ENCODE data around the gene CHCHD10. TPM values are rescaled to one million over a fixed set of nuclear protein-coding genes. Genes with fewer than 3 reads are reported as not detected.
"Not testable (repeated sequence)": the region's sequence is repeated elsewhere in the genome, so short reads cannot be mapped to it uniquely, and the experiment has no call there.

CHCHD10 gene
- total RNA-seq, 1 experiment from 2014 or later, result 53.4 TPM

- DNase-seq (ENCODE audit: low spot score), result no peak
These were observed 17.4 kb downstream of the CHCHD10 start for GRCh38 chr22:23750367-23750713.

DNA sequence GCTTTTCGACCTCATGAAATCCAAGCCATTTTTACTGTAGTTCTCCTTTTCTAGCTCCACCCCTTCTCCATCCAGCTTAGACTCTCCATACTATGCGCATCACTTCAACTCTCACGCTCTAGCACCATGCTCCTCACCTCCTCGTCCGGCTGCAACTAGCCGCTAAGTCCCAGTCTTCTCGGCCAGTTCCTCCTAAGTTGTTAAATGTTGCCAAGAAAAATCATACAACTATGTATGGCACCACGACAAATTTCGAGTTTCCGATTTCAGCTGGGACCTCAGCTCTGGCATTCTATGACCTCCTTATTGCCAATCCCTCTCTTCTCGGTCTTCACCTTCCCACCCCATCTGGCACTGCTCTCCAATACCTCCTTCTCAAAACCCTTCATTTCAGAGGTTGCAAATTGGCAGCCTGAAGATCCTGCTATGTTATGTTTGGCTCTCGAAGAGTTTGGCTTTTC, 17.9 kb downstream of the CHCHD10 start:
- no peak for DNase-seq (ENCODE audit: low spot score)

GRCh38 chr22:23745791-23746190, 22.0 kb downstream of the CHCHD10 start:
- no peak for DNase-seq (ENCODE audit: low spot score)

DNA sequence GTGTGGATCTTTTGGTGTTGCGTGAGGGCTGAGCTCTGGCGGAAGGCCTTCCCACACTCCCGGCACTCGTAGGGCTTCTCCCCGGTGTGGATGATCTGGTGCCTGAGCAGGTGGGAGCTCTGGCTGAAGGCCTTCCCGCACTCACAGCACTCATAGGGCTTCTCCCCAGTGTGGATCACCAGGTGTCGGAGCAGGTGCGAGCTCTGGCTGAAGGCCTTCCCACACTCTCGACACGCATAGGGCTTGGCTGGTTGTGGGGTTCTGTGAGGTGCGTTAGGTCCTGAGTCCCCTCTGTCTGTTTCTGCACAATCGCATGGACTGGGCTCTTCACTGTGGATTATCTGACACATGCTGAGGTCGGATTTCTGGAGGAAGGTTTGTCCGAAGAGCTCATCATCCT, 23.3 kb downstream of the CHCHD10 start:
- no peak for DNase-seq (ENCODE audit: low spot score)

GRCh38 chr22:23744001-23744400, 23.8 kb downstream of the CHCHD10 start:
- no peak for DNase-seq (ENCODE audit: low spot score)

GRCh38 chr22:23743303-23743705, 24.5 kb downstream of the CHCHD10 start:
- no peak for DNase-seq (ENCODE audit: low spot score)

DNA sequence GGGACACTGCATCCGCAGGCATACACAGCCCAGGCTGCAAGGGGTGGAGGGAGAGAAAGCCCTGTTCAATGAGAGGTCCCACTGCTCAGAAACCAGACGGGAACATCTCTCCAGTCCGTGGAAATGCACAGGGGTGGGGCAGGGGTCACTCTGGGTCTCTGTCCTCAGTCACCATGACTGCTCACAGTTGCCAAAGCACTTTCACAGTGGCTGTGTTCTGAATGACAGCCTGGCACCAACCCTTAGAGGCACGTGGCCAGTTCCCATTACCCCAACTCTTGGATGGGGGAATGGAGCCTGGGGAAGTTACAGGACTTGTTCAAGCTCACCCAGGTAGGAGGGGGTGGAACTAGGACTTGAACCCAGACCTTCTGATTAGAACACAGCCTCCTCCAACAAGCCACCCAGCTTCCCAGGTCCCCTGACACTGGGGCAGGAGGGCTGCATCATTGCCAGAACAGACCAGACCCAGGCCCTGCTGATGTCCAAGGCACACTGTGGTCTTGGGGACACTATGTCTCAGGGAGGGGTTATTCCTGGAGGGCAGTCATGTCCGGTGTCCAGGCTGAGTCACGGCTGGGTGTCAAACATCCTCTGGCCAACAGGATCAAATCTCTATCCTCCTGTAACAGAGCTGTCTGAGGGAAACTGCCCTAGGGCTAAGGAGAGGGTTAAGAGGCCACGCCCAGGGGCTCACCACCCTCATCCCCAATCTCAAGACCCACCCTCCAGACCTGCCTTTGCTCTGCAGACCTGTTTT, 25.1 kb downstream of the CHCHD10 start:
- no peak for DNase-seq (ENCODE audit: low spot score)

DNA sequence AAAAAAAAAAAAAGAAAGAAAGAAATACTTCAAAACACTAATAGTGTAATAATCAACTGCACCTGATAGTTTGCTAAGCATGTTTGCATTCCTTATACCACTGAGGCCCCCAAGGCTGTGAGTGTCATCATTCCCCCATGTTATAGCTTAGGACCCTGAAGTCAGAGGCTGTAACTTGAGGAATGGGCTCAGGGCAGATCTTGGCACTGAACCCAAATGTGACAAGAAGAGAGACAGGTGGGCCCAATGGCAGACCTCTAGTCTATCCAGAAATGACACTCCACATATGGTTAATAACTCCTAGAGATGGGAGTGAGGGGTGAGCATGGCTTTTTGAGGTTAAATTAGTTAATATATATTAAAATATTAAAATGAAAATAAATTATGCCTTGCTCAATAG, 30.1 kb downstream of the CHCHD10 start:
- DNase-seq (ENCODE audit: low spot score), result no peak

DNA sequence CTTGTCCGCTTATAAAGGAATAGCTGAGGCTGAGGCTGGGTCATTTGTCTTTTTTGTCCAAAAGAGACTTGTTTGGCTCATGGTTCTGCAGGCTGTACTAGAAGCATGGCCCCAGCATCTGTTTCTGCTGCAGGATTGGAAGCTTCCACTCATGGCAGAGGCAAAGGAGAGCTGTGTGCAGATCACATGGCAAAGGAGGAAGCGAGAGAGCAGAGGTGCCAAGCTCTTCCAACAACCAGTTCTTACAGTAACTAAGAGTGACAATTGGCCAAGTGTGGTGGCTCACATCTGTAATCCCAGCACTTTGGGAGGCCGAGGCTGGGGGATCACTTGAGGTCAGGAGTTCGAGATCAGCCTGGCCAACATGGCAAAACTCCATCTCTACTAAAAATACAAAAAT, 39.7 kb downstream of the CHCHD10 start:
- DNase-seq (ENCODE audit: low spot score), result not testable (repeated sequence)

GRCh38 chr22:23722724-23723123, 45.0 kb downstream of the CHCHD10 start:
- no peak for DNase-seq (ENCODE audit: low spot score)

DNA sequence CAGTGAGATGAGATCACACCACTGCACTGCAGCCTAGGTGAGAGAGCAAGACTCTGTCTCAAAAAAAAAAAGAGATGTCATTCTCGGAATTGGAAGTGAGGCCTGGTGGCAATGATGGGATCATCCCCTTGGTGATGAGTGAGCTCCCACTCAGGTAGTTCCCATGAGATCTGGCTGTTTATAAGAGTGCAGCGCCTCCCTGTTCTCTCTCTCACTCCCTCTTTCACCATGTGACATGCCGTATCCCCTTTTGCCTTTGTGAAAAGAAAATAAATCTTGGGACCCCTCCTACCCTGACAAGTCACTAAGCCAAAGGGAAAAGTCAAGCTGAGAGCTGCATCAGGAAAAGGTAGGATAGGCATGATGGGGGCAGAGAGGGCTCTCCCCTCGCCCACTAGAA, 45.6 kb downstream of the CHCHD10 start:
- no peak for DNase-seq (ENCODE audit: low spot score)

- DNase-seq (ENCODE audit: low spot score), result no peak
These were observed 46.9 kb downstream of the CHCHD10 start for GRCh38 chr22:23720855-23721254.

DNA sequence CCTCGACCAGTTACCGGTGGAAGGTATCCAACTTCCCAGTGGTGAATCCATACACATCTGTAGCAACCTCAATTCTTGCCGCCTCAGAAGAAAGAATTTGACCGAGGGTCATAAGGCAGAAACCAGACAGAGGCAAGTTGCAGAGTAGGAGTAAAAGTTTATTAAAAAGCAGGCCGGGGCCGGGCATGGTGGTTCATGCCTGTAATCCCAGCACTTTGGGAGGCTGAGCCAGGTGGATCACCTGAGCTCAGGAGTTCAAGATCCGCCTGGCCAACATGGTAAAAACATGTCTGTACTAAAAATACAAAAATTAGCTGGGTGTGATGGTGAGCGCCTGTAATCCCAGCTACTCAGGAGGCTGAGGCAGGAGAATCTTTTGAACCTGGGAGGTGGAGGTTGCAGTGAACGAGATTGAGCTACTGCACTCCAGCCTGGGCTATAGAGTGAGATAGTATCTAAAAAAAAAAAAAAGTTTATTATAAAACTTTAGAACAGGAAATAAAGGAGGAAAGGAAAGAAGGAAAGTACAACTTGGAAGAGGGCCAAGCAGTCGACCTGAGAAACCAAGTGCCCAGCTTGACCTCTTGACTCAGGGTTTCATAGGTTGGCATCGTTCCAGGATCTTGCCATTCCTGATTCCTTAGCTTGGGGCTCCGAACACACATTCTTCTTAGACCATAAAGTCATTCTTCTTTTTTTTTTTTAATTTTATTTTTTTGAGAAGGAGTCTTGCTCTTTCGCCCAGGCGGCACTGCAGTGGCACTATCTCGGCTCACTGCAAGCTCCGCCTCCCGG, 49.2 kb downstream of the CHCHD10 start:
- DNase-seq (ENCODE audit: low spot score), result peak; percentile 51

- DNase-seq (ENCODE audit: low spot score), result peak; percentile 63
These were observed 50.7 kb downstream of the CHCHD10 start for GRCh38 chr22:23716811-23717801.

Other genes with a start within 250 kb of the CHCHD10 start
- gene IGLL1, start 187.7 kb downstream of the CHCHD10 start, total RNA-seq (2014; rRNA removed; shearing (Covaris generic)), result not detected in 2 replicates
- gene DRICH1, start 135.7 kb downstream of the CHCHD10 start, total RNA-seq (2014; rRNA removed; shearing (Covaris generic)), result not detected in 2 replicates
- not detected in 2 replicates for gene RGL4, start 77.0 kb downstream of the CHCHD10 start, total RNA-seq (2014; rRNA removed; shearing (Covaris generic))
- 1.4 and 1.5 TPM in 2 replicates for gene ZNF70, start 16.9 kb downstream of the CHCHD10 start, total RNA-seq (2014; rRNA removed; shearing (Covaris generic))
- gene VPREB3, start 13.5 kb downstream of the CHCHD10 start, total RNA-seq (2014; rRNA removed; shearing (Covaris generic)), result not detected in 2 replicates
- not detected in 2 replicates for gene C22orf15, start 5.0 kb downstream of the CHCHD10 start, total RNA-seq (2014; rRNA removed; shearing (Covaris generic))
- 0.18 and 0.89 TPM in 2 replicates for gene MMP11, start 4.9 kb upstream of the CHCHD10 start, total RNA-seq (2014; rRNA removed; shearing (Covaris generic))
- 67.6 and 107 TPM in 2 replicates for gene SMARCB1, start 19.0 kb upstream of the CHCHD10 start, total RNA-seq (2014; rRNA removed; shearing (Covaris generic))
- 0.79 and 0.91 TPM in 2 replicates for gene DERL3, start 71.0 kb upstream of the CHCHD10 start, total RNA-seq (2014; rRNA removed; shearing (Covaris generic))
- 7.7 and 9.7 TPM in 2 replicates for gene SLC2A11, start 89.9 kb upstream of the CHCHD10 start, total RNA-seq (2014; rRNA removed; shearing (Covaris generic))
- gene MIF, start 126.4 kb upstream of the CHCHD10 start, total RNA-seq (2014; rRNA removed; shearing (Covaris generic)), result 875 and 977 TPM in 2 replicates
- 0.70 and 0.89 TPM in 2 replicates for gene GSTT2B, start 193.2 kb upstream of the CHCHD10 start, total RNA-seq (2014; rRNA removed; shearing (Covaris generic))
- 0.51 and 2.8 TPM in 2 replicates for gene DDTL, start 198.9 kb upstream of the CHCHD10 start, total RNA-seq (2014; rRNA removed; shearing (Covaris generic))
- gene DDT, start 206.5 kb upstream of the CHCHD10 start, total RNA-seq (2014; rRNA removed; shearing (Covaris generic)), result 326 and 334 TPM in 2 replicates
- gene GSTT2, start 212.2 kb upstream of the CHCHD10 start, total RNA-seq (2014; rRNA removed; shearing (Covaris generic)), result 0.15 TPM in 1 of 2 replicates, not detected in the other
- not detected in 2 replicates for gene GSTT4, start 237.5 kb upstream of the CHCHD10 start, total RNA-seq (2014; rRNA removed; shearing (Covaris generic))
- gene CABIN1, start 243.3 kb upstream of the CHCHD10 start, total RNA-seq (2014; rRNA removed; shearing (Covaris generic)), result 37.1 and 51.2 TPM in 2 replicates

All from HT-29 (cell line).